ENCODE results near the gene NUFIP2.
"Not testable (repeated sequence)": the region's sequence is repeated elsewhere in the genome, so short reads cannot be mapped to it uniquely, and the experiment has no call there.

DNA sequence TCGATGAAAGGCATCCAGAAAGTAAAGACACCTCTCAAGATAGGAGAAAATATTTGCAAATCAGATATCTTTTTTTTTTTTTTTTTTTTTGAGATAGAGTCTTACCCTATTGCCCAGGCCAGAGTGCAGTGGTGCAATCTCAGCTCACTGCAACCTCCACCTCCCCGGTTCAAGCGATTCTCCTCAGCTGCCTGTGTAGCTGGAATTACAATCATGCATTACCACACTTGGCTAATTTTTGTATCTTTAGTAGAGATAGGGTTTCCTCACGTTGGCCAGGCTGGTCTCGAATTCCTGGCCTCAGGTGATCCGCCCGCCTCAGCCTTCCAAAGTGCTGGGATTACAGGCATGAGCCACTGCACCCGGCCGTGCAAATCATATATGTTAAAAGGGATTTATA is 45.1 kb upstream of the NUFIP2 start:
- not testable (repeated sequence) for TF ChIP-seq YY1 (IDR thresholded peaks at IDR 0.05; ENCODE audit: insufficient read depth, insufficient read length); ZNF274 (IDR thresholded peaks at IDR 0.05; ENCODE audit: low read depth, low read length); SUZ12 (IDR thresholded peaks at IDR 0.05; ENCODE audit: extremely low read depth, insufficient read depth, insufficient read length)

Data from NT2/D1 (cell line).